K562 treated with DMSO at 1 percent for 48 hours (cell line): ENCODE results near the gene UNG. TPM values are rescaled to one million over a fixed set of nuclear protein-coding genes. Genes with fewer than 3 reads are reported as not detected.

Experiments used
- total RNA-seq: library from RNA; unstranded; fragments of 300-600 nt; gene quantifications from 2 replicates; pipeline ENCODE4 v1.2.3, GENCODE V29; 2022; ENCODE audit warnings: low replicate concordance; ENCODE audit errors: extremely low read depth

Gene UNG
- total RNA-seq, result not detected in 2 replicates

DNA sequence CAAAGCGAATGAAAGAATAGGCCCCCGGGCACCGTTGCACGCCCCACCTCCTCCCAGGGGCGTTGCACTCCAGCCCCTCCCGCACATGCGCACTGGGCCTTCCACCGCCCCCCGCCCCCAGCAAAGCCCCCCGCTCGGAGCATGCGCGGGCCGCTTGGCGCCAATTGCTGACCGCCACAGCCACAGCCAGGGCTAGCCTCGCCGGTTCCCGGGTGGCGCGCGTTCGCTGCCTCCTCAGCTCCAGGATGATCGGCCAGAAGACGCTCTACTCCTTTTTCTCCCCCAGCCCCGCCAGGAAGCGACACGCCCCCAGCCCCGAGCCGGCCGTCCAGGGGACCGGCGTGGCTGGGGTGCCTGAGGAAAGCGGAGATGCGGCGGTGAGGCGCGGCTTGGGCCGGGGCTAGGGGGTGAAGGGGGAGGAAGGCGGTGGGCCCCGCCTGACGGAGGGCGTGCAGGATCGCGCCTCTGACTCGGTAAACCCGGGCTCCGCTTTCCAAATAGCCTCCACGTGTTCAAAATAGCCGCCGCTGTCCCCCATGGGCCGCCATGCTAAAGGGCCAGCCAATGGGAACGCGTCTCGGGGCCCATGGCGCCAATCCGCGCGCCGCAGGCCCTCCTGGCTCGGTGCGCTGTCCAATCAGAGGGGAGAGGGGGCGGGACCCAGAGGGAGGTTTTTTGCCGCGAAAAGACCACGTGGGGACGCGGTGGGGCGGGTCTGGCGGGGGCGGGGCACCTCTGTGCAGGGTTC, at the start of gene UNG:
UNG (plus strand) TSS at position 163 of the 748 bp plus-strand sequence; CDS start at position 246, 83 bp downstream.

DNA sequence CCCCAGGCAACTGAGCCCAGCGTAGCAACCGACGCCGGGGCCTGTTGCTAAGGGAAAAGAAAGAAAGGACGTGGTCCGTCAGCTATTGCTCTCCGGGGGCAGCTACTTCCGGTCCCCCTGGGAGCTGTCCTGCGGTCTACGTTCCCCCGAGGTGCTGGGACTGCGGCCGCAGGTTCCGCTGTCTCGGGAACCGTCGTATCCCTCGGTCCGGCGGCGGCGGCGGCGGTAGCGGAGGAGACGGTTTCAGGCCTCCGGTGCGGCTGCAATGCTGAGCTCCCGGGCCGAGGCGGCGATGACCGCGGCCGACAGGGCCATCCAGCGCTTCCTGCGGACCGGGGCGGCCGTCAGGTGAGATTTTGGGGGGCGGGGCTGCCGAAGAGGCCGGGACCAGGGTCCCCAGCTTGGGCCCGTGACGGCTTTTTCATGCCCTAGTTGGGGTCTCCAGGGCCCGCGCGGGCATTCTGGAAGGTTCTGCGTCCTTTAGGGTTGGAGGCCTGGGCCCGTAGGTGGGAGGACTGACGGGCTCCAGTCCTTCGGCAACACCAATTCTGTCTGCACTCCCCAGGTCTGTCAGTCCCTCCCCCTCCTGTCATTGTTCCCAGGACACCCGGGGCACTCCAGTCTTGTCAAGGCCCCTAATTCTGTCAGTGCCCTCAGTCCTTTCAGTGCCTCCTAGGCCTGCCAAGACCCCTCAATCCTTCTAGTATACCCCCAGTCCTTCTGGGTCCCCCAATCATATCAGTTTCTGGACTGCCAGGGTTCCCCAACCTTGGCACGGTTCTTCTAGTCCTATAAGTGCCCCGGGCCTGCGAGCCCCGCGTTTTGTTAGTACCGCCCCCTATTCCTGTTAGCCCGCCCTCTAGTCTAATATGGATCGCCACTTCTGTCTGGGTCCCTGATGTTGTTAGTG, 44.7 kb upstream of the UNG start, which contains the start of gene USP30:
USP30 (plus strand) TSS at position 163 of the 910 bp plus-strand sequence; CDS start at position 266, 103 bp downstream.

DNA sequence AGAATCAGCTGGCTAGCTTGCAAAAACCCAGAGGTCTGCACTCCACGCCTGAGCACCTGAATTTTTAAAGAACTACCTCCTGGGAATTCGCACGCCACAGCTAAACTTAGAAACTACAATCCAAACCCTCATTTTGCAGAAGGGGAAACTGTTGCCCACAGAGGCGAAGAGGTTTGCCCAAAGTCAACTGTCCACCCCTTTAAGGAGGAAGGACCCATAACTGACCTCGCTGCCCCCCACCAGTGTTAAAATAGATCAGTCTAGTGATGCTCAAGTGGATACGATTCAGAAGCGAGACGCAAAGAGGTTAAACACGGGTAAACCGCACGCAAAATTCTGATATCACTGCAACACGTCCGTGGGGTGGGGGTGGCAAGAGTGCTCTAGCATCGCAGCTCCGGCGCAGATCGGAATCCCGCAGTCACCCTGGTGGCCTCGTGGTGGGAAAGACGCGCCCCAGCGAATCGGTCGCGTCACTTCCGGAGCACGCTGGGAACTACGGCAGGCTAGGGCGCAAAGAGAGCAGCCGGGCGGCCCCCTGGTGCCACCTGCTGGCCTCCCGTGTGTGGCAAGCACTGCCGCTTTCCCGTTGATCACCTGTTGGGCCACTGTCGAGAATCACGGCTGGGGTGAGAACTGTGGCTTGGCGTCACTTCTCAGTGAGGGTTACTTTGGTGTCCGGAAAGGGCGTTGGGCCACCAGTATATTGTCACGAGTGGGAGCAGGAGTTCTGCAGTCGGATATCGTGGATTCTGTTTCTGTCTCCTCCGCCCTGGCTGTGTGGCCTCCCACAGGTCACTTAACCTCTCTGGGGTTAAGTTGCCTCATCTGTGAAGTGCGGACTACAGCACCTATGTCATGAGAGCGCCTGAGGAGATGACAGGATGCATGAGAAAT, 4.1 kb upstream of the UNG start, which contains the start of gene ALKBH2:
ALKBH2 (minus strand) TSS at position 451 of the 897 bp plus-strand sequence. CDS start 686 bp downstream, outside the sequence.

DNA sequence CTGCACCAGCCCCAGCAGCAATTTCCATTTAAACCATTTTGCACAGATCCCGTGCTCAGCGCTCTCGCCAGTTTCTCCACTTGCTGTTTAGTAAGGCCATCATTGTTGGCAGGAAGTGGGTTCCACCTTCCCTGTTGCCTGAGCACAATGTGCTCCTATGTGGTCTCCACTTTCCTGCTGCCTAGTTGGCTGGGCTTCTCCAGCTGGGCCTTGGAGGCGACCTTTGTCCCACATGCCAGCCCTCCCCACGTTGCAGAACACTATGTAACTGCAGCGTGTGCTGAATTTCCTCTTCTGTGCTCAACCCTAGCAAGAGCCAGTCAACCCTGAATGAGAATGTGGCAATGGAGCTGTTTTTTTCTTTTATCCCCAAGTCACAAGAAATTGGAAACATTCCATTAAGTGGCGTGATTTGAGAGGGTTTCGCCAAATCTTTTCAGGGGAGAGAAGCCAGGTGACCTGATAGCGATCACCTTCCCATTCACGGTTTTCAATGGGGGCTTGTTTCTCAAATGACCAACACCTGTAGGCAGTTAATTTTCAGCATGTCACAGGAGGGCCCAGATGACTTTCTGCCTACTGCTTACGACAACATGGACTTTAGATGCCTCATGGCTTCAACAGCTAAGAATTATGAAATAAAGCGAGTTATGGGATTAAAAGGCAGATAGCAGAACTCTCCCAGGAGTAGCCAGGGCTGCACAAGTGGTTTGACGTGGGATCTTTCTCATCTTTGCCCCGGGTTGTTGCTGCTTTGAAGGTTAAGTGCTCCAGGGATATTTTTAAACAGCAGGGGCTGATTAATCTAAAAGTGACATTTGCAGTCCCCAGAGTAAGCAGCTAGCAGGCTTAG, 18.6 kb downstream of the UNG start, which contains the start of gene ACACB:
ACACB (plus strand) TSS at position 830 of the 853 bp plus-strand sequence. CDS start 22,819 bp downstream, outside the sequence.

Other genes starting within 250 kb of the UNG start
- gene SSH1, start 240.0 kb upstream of the UNG start, total RNA-seq, result not detected in 2 replicates
- not detected in 2 replicates for gene DAO, start 217.5 kb upstream of the UNG start, total RNA-seq
- not detected in 2 replicates for gene SVOP, start 76.5 kb upstream of the UNG start, total RNA-seq
- 97.4 TPM in 1 of 2 replicates, not detected in the other for gene USP30, start 45.0 kb upstream of the UNG start, total RNA-seq
- gene ALKBH2, start 4.1 kb upstream of the UNG start, total RNA-seq, result not detected in 2 replicates
- not detected in 2 replicates for gene ACACB, start 19.0 kb downstream of the UNG start, total RNA-seq
- gene FOXN4, start 211.7 kb downstream of the UNG start, total RNA-seq, result not detected in 2 replicates